ENCODE data around the gene RNF41.

Gene RNF41

GRCh38 chr12:56193025-56193578, 28.6 kb downstream of the RNF41 start:
- peak; percentile 80 for TF ChIP-seq CTCF (IDR thresholded peaks at IDR 0.05; ENCODE audit: extremely low read depth, insufficient read depth, missing control alignments)

GRCh38 chr12:56192582-56192981, 29.1 kb downstream of the RNF41 start:
- no peak for DNase-seq (ENCODE audit: low spot score)
- TF ChIP-seq CTCF (IDR thresholded peaks at IDR 0.05; ENCODE audit: extremely low read depth, insufficient read depth, missing control alignments) = no peak
- in situ Hi-C loops (cut with MboI; ENCODE audit: low pct_unique_long_range_greater_than_20kb, low sequenced_read_pairs, unreplicated experiment) = no loop called here

More at GRCh38 chr12:56193025-56193578, 28.6 kb downstream of the RNF41 start:
- in situ Hi-C loops (cut with MboI; ENCODE audit: low pct_unique_long_range_greater_than_20kb, low sequenced_read_pairs, unreplicated experiment) = no loop called here
- DNase-seq (ENCODE audit: low spot score) = peak; percentile 82

- in situ Hi-C loops (cut with MboI; ENCODE audit: low pct_unique_long_range_greater_than_20kb, low sequenced_read_pairs, unreplicated experiment) = no loop called here
- TF ChIP-seq CTCF (IDR thresholded peaks at IDR 0.05; ENCODE audit: extremely low read depth, insufficient read depth, missing control alignments) = no peak
- no peak for DNase-seq (ENCODE audit: low spot score)
These were observed 31.0 kb downstream of the RNF41 start for GRCh38 chr12:56190695-56191155.

GRCh38 chr12:56189918-56190694, 31.6 kb downstream of the RNF41 start:
- DNase-seq (ENCODE audit: low spot score) = peak; percentile 78
- TF ChIP-seq CTCF (IDR thresholded peaks at IDR 0.05; ENCODE audit: extremely low read depth, insufficient read depth, missing control alignments) = no peak
- in situ Hi-C loops (cut with MboI; ENCODE audit: low pct_unique_long_range_greater_than_20kb, low sequenced_read_pairs, unreplicated experiment) = no loop called here

GRCh38 chr12:56189099-56189917, 32.4 kb downstream of the RNF41 start, which contains the start of gene SMARCC2:
SMARCC2 (minus strand) TSS chr12:56189483; CDS start chr12:56189461, 22 bp downstream.
- peak; percentile 95 for TF ChIP-seq CTCF (IDR thresholded peaks at IDR 0.05; ENCODE audit: extremely low read depth, insufficient read depth, missing control alignments)
- DNase-seq (ENCODE audit: low spot score) = peak; percentile 94
- in situ Hi-C loops (cut with MboI; ENCODE audit: low pct_unique_long_range_greater_than_20kb, low sequenced_read_pairs, unreplicated experiment) = no loop called here

GRCh38 chr12:56188778-56189098, 33.0 kb downstream of the RNF41 start:
- DNase-seq (ENCODE audit: low spot score) = peak; percentile 36
- in situ Hi-C loops (cut with MboI; ENCODE audit: low pct_unique_long_range_greater_than_20kb, low sequenced_read_pairs, unreplicated experiment) = no loop called here
- TF ChIP-seq CTCF (IDR thresholded peaks at IDR 0.05; ENCODE audit: extremely low read depth, insufficient read depth, missing control alignments) = no peak
